RPMI8226 (cell line): ENCODE results near the gene ITPR3.
A peak's percentile ranks its signal among the peaks of the same experiment; 100 is the strongest.

Experiments used
- DNase-seq: peaks from one replicate; pipeline ENCODE4 v3.0.0-alpha.2; 2015

Gene ITPR3

GRCh38 chr6:33705955-33706725 lies 85.0 kb downstream of the ITPR3 start:
- no peak for DNase-seq

DNA sequence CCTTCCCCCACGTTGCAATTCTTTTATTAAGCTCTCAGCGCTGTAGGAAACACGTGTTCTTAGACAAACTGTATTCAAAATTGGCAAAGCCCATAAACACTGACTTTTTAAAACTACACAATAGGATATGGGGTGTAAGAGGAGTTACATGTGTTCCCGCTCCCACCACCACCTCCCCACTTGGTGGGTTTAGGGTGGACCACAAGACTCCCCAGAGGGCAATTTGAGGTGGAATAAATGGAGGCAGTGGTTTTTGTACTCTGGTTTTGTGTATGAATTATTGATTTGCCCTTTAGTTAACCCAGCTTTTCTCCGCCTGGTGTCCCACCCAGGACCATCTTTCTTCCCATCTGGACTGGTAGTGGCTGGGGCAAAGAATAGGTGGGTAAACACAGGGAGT lies 86.6 kb downstream of the ITPR3 start:
- DNase-seq, result no peak

DNA sequence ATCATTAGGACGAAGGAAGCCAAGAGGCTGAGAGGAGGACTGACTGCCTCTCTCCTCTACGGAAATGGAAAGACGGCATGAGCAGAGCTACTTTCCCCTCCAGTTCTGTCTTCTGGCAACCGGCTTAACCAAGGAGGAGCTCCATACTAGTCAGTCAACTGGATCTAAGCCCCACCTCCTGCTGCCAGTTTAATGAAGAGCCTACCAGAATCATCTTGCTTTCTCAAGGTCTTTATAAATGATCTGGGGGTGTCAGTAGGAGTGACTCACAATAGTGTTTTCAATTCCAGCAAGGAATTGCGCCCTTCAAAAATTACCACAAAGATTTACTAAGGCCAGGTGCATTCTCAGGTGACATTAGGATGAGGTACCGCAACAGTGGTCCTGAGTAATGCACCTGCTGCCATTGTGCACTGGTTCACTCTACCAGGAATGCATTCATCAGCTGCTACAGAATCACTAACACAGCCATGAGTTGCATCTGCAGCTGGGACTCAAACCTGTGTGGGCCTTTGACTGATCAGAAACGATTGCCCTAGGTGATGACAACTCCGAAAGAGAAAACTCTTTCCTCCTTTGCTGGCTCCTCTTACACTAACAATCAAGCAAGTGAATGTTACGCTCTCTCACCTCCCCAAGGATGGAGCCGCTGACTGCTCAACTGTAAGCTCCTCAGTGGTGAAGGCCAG lies 87.5 kb downstream of the ITPR3 start:
- no peak for DNase-seq

GRCh38 chr6:33709605-33710295 lies 88.6 kb downstream of the ITPR3 start:
- no peak for DNase-seq

DNA sequence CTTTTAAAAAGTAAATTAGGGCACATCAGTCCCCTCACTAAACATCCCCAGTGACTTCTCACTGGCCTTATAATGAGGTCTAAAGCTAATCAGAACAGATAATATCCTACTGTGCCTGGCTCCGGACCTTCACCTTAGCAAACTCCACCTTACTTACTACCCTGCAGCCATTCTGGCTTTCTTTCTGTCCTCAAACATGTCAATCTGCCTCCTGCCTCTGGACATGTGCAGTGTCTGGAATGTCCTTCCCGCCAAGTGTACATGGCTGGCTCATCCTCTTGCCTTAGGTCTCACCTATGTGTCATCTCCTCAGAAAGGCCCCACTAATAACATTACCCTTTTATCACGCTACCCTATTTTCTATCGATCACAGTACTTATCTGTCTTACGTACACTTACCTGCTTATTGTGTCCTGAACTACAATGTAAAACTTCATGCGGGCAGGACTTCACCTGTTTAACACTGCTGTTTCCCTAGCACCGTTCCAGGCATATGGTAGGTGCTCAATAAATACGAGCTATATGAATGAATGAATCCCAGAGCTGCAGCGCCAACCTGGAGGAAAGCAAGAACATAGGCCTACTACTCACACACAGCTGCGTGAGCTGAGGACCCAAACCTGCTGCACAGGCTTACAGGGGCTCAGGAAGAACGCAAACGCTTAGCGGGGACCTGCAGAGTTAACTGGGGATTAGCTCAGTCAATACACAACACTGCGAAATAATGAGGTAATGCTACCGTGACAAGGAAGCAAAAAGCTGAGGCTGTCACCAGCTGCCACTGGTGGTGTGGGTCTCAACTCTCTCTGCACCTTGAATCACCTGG lies 89.4 kb downstream of the ITPR3 start:
- no peak for DNase-seq

DNA sequence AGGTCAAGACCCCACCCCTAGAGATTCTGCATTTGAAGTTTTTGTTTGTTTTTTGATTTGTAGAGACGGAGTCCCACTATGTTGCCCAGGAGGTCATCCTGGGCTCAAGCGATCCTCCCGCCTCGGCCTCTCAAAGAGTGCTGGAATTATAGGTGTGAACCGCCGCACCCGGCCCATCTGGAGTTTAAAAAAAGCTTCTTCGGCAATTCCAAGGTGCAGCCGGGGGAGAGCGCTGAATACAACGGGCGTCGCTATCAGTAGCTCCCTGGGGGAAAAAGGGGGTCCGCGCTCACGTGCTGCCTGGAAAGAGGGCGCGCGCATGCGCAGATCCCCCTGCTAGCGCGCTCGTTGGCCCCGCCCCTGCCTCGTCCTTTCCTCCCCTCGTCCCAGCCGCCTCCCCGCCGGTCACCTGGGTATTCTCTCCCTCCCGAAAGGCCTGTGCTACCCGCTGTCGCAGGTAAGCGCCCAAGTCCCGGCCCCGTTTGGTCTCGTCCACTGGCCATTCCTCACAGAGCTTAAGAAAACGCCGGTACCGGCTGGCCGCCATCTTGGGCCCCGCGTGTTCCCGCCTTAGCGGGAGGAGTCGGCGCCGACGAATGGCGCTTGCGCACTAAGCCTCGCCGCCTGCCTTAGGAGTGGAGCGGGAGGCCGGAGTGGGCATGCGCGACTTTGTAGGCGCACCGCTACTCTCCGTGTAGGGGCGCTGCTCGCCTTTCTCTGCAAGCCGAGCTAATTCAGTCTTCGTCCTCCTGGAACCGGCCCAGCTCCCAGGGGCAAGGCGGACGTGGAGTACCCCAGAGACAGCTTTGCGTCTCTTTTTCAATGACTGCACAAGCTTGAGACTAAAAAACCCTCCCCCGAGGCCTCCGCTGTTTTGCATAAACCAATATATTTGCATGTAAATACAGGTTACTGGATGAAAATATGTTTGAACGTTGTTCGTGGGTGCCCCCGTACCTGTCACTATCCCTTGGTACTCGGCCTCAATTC lies 90.3 kb downstream of the ITPR3 start, which contains the start of gene UQCC2:
TSS of gene UQCC2 (minus strand) at position 561 of the 990 bp plus-strand sequence. CDS start at position 547, 14 bp downstream.
- peak; percentile 98 for DNase-seq

GRCh38 chr6:33712914-33713313 lies 91.8 kb downstream of the ITPR3 start:
- DNase-seq, result no peak

GRCh38 chr6:33713786-33714185 lies 92.7 kb downstream of the ITPR3 start:
- DNase-seq, result no peak

DNA sequence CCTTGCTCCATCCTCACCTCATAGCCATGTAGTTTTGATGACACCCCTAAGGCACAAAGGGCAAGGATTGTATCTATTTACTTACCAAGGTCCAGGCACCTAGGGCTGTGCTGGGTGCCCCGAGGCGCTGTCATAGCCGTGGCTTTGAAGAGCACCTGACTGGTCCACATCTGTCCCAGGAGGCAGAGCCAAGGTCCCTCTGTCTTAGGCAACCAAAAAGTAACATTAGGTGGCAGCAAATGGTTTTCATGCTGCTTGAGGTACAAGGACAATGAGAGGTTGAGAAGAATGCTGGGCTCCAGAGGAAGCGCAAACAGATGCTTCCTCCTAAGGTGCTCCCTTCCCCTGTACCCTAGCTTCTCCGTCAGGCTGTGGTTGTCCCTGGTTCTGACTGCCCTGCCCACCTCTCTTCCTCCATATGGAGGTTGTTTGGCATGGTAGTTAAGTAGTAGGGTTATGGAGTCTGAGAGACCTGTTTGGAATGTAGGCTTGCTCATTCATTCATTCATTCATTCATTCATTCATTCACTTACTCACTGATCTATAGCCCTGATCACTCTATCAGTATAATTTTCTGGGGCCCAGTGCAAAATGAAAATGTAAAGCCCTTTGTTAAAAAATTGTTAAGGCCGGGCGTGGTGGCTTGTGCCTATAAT lies 93.4 kb downstream of the ITPR3 start:
- DNase-seq, result peak; percentile 25

GRCh38 chr6:33716379-33716778 lies 95.3 kb downstream of the ITPR3 start:
- no peak for DNase-seq

DNA sequence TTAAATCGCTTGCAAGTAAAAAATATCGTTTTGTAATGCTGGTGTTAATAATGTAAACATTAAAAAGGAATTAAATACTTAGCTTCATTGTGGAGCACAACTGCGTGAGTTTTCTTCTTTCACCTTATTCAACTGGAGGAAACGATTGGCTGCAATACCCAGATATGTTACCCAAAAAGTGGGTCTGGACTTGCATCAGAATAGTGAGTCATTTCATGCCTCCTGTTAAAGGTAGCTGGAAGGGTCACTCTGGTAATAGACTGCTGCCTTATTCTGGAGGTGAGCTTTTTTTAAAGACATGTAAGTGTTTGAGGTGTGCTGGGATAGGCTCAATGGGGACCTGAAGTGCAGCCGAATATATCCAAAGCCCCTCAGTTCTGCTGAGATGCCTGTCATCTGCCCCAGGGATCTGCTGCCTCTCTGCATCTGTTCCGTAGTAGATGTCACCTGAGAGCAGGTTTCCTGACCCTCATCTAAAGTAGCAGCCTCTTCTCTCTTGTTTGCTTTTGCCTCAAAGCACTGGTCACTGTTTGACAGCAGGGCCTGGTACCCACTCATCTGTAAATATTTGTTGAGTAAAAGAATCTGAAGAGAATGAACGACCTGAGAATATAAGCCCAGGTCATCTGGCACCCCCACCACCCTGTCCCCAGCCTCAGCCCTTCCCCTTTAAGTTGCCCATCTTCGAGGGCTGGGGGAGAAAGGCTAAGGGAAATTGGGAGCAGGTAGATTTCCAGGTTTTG lies 95.9 kb downstream of the ITPR3 start:
- no peak for DNase-seq

GRCh38 chr6:33717934-33718455 lies 96.9 kb downstream of the ITPR3 start:
- DNase-seq, result no peak

GRCh38 chr6:33718713-33719112 lies 97.6 kb downstream of the ITPR3 start:
- no peak for DNase-seq

- DNase-seq, result no peak
Observed at GRCh38 chr6:33719326-33719987, 98.3 kb downstream of the ITPR3 start.

DNA sequence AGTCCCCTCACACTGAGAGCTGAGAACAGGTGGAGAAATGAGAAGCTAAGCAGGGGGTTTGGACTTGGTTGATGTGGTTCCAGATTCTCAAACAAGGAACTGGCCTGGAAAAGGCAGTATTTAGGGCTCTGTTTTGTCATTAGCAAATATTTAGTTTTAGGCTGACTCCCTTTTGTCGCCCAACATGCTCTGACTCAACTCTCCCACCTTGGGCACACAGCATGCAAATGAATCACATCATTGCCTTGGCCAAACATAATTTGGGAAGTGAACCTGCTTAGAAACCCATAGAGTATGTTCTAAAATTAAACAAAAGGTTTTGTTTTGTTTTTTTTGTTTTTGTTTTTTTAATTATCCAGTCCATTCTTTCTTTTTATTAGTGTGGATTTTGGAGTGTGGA lies 99.9 kb downstream of the ITPR3 start:
- no peak for DNase-seq

GRCh38 chr6:33721508-33721907 lies 100.4 kb downstream of the ITPR3 start:
- no peak for DNase-seq

DNA sequence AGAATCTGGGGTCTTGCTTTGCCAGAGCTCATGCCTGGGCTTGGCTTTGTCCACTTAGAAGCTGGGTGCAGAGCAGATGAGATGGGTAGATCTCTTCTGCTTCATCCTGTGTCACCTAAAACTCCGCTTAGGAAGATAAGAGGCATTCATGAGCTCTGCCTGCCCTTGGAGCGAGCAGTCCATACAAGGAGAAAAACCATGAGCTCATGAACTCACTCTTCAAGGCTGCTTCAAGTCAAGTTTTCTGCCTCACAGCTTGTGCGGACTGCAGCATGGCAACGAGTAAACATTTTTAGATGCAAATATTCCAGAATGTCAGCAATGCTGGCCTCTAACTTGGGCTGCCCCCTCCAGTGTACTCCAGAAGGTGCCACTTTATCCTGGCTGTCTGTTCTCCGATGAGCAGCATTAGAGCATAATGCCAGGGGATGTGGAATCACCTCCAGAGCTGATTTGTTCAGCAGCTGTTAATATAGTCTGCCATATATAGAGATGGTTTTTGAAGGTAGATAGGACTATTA lies 101.0 kb downstream of the ITPR3 start:
- DNase-seq, result no peak

GRCh38 chr6:33723371-33724085 lies 102.4 kb downstream of the ITPR3 start:
- DNase-seq, result no peak
